Measurements from ENCODE around the gene COL9A2.

COL9A2 gene

GRCh38 chr1:40258445-40258769, 58.7 kb downstream of the COL9A2 start:
- Histone ChIP-seq H3K27me3 (ENCODE audit: control insufficient read depth, insufficient read depth, low read length) (no peaks in the 10 kb centered on the region), H3K79me2 (no peaks in the 10 kb centered on the region), H2AFZ (peak overlapping the region; percentile 97), H3K9me3 (ENCODE audit: control insufficient read depth, low read length) (no peaks in the 10 kb centered on the region), H3K4me2 (ENCODE audit: low read length) (peak overlapping the region; percentile 90), H3K4me1 (peaks cover 5% of the 10 kb centered on the region), H3K36me3 (ENCODE audit: control insufficient read depth, insufficient read depth, low read length) (no peaks in the 10 kb centered on the region), H3K9ac (no peak overlapping the region), H3K4me3 (ENCODE audit: low read depth, low read length) (peak overlapping the region; percentile 92), H3K27ac (peak overlapping the region; percentile 93)
- TF ChIP-seq, protein P1, sequence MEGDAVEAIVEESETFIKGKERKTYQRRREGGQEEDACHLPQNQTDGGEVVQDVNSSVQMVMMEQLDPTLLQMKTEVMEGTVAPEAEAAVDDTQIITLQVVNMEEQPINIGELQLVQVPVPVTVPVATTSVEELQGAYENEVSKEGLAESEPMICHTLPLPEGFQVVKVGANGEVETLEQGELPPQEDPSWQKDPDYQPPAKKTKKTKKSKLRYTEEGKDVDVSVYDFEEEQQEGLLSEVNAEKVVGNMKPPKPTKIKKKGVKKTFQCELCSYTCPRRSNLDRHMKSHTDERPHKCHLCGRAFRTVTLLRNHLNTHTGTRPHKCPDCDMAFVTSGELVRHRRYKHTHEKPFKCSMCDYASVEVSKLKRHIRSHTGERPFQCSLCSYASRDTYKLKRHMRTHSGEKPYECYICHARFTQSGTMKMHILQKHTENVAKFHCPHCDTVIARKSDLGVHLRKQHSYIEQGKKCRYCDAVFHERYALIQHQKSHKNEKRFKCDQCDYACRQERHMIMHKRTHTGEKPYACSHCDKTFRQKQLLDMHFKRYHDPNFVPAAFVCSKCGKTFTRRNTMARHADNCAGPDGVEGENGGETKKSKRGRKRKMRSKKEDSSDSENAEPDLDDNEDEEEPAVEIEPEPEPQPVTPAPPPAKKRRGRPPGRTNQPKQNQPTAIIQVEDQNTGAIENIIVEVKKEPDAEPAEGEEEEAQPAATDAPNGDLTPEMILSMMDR (IDR thresholded peaks at IDR 0.05): no peak

DNA sequence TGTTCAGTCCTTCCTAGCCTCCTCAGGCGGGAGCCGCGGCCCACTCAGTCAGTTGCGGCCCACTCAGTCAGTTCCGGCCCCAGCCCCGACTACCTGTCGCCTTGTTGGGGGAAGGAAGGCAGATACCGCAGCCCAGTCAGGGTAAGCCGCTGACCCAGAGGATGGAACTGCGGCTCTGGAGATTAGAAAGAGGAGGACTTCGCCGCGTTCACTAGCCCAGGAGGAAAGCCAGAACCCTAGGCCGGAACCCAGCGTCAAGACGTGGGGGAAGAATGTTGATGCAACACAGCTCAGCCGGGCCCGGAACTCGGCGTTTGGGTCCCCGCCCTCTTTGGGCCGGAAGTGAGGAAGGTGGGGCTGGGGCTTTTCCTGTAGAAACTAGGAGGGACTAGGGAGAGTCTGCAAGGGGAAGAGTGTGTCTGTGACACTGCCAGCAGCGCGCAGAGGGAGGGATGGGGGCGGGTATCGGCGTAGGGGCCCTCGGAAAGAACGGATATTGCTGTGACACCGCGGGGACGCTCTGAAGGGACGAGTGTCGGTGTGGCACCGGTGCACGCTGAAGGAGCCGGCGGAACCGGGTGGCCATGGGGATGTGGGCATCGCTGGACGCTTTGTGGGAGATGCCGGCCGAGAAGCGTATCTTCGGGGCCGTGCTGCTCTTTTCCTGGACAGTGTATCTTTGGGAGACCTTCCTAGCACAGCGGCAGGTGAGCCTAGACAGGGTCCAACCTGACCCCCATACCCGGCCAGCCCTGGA, 59.2 kb downstream of the COL9A2 start, which contains the start of gene ZMPSTE24:
Gene ZMPSTE24 (plus strand): TSS at position 549 of the 757 bp plus-strand sequence. CDS start 36 bp downstream, at position 585.
- H2AFZ ChIP-seq: peak within 1 kb of the TSS; percentile 97
- TF ChIP-seq, protein P1 (IDR thresholded peaks at IDR 0.05): no peak
- H3K9ac ChIP-seq: peak within 1 kb of the TSS; percentile 93
- H3K9me3 ChIP-seq (ENCODE audit: control insufficient read depth, low read length): no peaks in the 10 kb centered on the region
- no peaks in the 10 kb centered on the region for H3K27me3 ChIP-seq (ENCODE audit: control insufficient read depth, insufficient read depth, low read length)
- H3K4me1 ChIP-seq: peaks cover 5% of the 10 kb centered on the region
- peak within 1 kb of the TSS; percentile 93 for H3K27ac ChIP-seq
- peak within 1 kb of the TSS; percentile 90 for H3K4me2 ChIP-seq (ENCODE audit: low read length)
- H3K4me3 ChIP-seq (ENCODE audit: low read depth, low read length): peak within 1 kb of the TSS; percentile 92
- no peaks in the 10 kb centered on the region for H3K36me3 ChIP-seq (ENCODE audit: control insufficient read depth, insufficient read depth, low read length)
- no peaks in the 10 kb centered on the region for H3K79me2 ChIP-seq

GRCh38 chr1:40257313-40257687, 59.8 kb downstream of the COL9A2 start:
- Histone ChIP-seq H3K4me2 (ENCODE audit: low read length) (peak overlapping the region; percentile 85), H3K4me1 (peaks cover 5% of the 10 kb centered on the region), H3K27ac (peak overlapping the region; percentile 93), H3K9me3 (ENCODE audit: control insufficient read depth, low read length) (no peaks in the 10 kb centered on the region), H3K9ac (peak overlapping the region; percentile 93), H3K79me2 (no peaks in the 10 kb centered on the region), H3K27me3 (ENCODE audit: control insufficient read depth, insufficient read depth, low read length) (no peaks in the 10 kb centered on the region), H2AFZ (peak overlapping the region; percentile 97), H3K4me3 (ENCODE audit: low read depth, low read length) (peak overlapping the region; percentile 92), H3K36me3 (ENCODE audit: control insufficient read depth, insufficient read depth, low read length) (no peaks in the 10 kb centered on the region)
- TF ChIP-seq, protein P1 (IDR thresholded peaks at IDR 0.05): no peak

- no peaks in the 10 kb centered on the region for H3K9me3 ChIP-seq (ENCODE audit: control insufficient read depth, low read length)
- H3K4me3 ChIP-seq (ENCODE audit: low read depth, low read length): peak overlapping the region; percentile 92
- TF ChIP-seq, protein P1 (IDR thresholded peaks at IDR 0.05): no peak
- no peaks in the 10 kb centered on the region for H3K79me2 ChIP-seq
- peak overlapping the region; percentile 93 for H3K27ac ChIP-seq
- H3K4me2 ChIP-seq (ENCODE audit: low read length): peak overlapping the region; percentile 85
- no peaks in the 10 kb centered on the region for H3K36me3 ChIP-seq (ENCODE audit: control insufficient read depth, insufficient read depth, low read length)
- H2AFZ ChIP-seq: peak overlapping the region; percentile 97
- H3K4me1 ChIP-seq: peaks cover 5% of the 10 kb centered on the region
- no peaks in the 10 kb centered on the region for H3K27me3 ChIP-seq (ENCODE audit: control insufficient read depth, insufficient read depth, low read length)
- H3K9ac ChIP-seq: no peak overlapping the region
These were observed 60.5 kb downstream of the COL9A2 start for GRCh38 chr1:40256401-40257084.
